ENCODE data around the gene RASSF5.

Gene RASSF5

DNA sequence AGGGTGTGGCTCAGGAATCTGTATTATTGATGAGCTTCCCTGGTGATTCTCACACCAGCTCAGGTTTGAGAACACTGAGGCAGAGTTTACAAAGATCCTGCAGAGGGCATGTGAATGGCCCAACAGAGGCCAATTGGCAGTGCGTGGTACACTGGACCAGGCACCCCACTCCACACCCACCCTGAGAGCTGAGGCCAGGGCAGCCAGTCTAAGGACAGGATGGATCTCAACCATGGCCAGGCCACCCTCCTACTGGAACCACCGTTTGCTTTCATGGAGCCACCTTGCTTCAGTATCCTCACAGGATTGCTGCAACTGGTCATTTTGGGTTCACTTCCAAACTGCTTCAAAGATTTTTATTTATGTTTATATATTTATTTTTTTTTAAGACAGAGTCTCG is 7.3 kb upstream of the RASSF5 start:
- DNase-seq = no peak

DNA sequence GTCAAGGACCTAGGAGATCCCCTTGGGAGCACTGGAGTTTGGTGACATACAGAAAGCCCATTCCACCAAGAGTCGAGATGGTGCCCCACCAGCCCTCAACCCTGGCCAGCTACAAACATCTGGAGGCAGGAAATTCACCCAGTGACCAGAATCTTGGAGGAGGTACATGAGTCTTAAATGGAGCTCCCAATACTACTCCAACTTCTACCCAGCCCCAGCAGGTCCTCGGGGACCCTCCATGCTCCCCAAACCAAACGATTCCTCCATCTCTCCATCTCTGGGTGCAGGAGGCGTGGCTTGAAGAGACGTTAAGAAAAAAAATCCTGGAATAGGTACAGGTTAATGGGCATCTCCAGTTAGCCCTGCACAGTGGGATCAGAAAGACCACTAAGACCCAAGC is 5.5 kb upstream of the RASSF5 start:
- no peak for DNase-seq

DNA sequence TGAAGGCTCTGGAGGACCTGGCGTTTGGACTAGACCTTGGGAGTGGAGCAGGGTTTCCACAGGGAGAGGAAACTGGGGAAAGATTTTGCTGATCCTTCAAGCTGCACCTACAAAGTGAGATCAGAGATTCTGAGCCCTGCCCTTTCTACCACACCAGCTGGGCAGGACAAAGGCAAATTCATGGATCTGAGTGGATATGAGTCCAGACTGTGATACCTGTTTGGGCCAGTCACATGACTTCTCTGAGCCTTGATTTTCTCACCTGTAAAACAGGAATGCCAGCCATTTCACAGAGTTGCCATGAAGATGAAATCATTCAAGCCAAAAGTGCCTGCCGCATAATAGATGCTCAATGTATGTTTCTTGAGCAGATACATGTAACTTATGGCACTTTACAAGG is 4.9 kb upstream of the RASSF5 start:
- no peak for DNase-seq

DNA sequence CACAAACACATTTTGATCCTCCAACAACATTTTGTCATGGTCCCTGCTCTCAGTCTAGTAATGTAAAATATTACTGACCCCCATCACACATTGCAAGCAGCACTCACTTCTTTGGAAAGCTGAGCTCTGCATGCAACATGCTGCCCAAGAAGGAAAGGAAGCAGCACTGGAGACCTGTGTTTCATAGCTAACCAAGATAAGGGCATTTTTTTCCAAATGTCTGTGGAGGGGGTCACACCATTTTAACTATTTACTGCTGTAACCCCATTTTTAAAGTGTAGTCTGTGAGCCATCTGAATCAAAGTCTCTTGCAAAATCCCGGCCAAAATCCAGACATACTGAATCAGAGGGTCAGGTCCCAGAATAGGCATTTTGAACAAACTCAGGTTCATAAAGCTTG is 4.5 kb upstream of the RASSF5 start:
- DNase-seq = no peak

DNA sequence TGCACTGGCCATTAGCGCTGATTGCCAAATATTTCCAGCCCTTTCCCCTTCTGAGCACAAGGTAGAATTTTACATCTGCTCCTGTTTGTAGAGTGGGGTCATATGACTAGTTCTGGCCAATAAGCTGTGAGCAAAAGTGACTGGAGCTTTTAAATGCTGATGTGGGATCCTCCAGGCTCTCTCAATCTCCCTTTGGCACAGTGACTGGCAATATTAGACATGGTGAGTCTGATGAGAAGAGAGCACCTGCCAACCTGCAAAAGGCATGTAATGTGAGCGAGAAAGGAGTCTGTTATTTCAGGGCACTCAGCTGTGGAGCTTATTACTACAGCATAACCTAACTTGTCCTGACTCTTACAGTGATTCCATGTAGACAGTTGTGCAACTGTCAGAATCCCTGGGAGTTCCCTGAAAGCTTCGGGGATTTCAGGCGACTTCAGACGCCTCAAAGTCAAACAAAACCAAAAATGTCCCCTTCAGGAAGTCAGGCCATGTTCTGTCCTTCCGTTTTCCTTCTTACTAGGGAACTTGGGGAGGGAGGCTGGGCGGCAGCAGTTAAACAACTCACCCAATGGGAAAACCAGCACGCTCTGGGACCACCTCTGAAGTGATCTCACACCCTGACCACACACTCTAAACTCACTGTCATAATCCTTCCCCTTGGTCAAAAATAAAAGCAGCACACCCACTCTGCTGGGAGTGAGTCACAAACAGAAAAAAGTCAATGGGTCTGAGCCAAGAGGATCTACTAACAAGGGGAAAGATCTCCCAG is 3.6 kb upstream of the RASSF5 start:
- DNase-seq = no peak

DNA sequence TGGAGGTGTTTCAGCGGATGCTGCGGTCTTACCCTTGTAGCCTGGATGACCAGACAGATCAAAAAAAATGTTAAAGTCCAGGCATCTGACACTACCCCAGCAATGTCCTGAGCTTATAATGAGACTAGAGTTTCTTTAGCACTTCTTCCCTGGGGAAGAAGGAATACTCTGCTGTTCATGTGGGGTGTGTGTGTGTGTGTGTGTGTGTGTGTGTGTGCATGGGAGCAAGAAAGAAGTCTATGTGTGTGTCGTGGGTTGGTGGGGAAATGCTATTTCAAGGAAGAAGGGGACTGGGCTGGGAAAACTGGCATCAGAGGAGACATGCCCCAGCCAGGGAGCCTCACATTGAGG is 3.0 kb upstream of the RASSF5 start:
- DNase-seq = no peak

DNA sequence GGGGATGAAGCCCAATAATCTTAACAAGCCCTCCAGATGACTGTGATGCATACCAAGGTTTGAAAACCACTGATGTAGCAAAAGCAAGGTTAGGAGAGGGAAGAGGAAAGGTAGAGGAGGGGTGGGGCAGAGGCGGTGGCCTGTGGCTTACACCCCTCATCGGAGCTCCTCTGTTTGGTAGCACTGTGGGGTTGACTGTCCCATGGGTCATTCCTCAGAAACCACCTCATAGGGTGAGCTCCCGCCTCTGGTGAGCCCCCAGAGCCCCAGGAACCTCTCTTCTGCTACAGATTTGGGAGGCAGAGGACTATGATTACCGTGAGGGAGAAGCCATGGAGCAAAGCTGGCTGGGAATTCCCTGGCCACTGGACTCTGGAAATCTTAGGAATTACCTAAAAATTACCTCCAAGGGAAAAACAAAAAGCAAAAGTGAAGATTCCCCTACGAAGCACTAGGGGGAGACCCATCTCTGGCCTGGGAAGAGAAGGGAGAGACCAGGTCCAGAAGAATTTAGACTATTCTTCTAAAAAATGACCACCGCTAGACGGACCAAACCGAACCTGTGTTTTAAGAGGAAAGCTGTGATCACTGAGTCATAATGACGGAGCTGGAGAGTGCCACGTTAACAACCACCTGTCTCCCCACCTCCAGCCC is 1.5 kb upstream of the RASSF5 start:
- DNase-seq = no peak

DNA sequence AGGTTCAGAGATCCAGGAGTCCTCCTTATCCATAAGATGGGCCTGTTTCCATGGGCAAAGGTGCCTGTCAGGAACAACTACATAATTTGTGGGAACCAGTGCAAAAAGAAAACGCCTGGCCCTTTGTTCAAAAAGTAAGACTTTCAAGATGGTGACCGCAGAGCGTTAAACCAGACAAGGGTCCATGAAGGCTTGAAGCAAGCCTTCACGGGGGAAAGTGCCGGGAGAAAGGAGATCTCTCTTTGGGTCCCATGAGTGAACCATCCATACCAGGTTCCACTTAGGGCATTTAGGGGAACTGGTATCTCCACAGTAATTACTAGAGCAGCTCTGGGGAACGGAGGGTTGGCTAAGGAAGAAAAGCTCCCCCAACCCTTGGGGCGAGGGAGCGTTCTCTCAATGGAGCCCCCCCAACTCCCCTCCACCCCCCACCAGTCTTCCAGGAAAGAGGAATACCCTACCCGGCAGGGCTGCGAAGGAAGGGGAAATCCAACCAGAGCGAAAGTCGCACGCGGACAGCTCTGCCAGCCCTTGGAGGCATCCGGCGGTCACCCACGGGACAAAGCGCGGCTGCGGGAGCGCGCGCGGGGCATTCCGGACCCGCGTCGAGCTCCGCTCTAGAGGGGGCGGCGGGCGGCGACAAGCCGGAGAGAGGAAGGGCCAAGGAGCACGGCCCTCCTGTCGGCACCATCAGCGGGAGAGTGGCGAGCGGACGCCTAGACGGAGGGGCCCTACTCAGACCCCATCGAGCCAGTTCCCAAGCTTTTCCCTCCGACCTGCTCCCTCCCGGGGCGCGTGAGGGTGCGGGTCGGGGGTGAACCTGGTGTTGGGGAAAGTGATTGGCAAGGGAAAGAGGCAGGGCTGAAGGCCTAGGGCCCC is 687 bp upstream of the RASSF5 start:
- no peak for DNase-seq

DNA sequence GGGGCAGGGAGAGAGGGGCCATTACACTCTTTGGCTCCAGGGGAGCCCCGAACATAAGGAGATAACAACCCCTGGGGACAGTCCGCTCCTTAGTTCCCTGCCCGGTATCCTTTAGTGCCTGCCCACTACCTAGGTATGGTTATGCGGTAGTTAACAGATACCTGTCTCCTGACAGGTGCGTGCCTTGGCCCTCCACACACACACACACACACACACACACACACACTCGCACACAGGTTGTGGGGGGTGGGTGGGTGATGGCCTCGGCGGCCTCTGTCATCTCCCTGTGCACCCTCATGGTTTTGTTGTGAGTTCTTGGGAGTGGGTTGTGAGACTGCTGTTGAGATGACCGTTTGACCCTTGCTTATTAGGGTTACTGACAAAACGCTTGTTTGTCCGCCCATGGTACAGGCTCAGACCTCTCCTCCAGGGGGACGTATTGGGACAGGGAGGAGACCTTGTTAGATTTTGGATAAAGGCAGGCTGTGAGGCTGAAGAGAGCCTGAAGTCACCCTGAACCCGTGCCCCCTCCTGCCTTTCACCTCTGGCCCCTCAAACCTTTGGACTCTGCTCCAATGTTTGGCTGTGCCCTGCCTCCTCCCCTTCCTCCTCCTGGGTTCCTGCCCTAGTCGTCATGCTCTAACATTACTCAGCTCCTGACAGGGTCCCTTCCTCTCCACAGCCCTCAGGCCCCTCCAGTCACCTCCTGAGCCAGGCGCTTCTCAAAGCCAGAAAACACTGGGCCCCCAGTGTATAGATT is 979 bp downstream of the RASSF5 start:
- DNase-seq = no peak

DNA sequence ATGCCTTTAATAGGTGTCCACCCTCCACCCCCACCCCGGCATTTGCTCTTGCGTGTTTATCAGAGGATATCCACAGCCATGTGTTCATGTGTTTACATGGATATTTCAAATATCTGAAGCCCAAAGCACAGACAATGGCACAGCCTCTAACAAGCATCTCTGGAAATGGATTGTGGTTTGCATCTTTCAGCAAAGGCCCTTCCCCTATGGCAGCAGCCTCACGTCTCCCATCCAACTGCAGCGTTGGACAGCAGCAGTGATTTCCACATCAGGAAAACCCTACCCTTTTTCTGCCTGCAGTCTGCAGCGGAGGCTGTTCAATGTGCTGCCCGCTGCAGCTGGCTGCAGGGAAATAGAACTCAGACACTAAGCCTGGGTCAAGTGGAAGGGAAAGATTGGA is 1.6 kb downstream of the RASSF5 start:
- DNase-seq = no peak

DNA sequence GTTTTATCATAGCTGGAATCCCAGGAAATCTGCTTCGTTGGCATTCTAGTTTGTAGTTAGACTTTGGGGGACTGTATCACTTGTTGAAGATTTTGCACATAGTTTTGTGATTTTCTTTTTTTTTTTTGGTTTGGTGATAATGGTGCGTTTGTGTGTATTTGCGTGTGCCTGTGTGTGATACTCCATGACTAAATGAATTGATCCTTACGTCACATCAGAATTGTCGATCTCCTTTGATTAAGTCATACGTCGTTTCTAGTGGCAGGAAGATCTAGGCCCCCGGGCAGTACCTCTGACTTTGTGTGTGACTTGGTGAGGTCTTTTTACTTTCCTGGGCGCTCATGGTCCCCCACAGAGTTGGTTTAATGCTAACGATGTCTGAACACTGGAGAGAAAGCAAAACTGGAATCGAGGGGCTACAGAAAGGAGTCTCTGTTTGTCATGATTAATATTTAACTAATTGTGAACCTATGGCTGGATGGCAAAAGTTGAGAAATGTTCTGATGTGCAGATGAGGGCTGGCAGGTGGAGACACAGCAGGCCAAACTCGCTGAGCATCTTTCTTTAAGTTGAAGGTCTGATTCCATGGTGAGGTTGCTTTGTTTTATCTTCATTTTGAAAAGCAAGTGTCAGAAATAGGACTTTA is 2.4 kb downstream of the RASSF5 start:
- no peak for DNase-seq

DNA sequence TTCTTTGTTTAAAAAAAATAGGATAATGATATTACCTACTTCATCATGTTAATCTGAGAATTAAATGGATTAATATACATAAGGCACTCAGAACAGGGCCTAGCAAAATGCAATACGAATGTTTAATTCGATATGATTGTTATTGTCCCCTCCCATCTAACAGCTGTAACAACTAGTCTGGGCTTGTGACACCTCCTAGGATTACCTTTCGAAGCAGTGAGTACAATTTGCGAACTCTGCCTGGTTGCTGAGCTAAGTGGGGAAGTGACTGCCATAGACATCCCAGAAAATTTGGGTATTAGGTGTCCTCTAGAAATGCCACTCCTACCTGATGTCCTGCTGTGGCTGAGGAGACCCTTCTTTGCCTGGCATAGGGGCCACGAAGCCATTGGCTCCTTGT is 3.0 kb downstream of the RASSF5 start:
- DNase-seq = no peak

DNA sequence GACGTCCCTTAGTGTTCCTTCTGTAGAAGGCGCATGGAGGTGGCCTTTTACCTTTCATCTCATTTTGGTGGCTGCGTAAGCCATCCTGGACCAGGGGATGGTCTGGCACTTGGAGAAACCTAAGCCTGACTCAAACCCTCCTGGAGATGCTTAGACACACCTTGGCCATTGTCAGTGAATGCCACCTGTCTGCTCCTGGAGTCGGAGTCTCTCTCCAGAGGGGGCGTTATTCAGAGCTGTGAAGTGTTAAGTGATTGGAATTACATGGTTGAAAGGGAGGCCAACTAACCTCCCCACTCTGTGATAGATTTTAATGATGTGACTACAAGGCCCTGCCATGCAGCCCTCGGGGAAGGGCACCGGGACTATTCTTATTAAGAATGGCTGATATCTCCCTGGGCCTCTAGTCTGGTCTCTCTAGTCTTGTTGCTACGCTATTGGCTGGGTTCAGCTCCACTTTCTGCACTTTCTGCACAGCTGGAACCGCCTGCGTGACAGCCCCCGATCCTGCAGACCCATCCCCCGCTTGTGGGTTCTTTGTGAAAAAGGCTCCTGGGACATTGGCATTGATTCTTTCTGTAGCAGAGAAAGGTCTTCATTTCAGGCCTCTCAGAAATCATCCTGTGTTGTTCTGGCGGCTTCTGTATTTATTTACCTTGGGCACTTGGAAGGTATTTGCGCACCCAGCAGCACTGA is 4.2 kb downstream of the RASSF5 start:
- no peak for DNase-seq

DNA sequence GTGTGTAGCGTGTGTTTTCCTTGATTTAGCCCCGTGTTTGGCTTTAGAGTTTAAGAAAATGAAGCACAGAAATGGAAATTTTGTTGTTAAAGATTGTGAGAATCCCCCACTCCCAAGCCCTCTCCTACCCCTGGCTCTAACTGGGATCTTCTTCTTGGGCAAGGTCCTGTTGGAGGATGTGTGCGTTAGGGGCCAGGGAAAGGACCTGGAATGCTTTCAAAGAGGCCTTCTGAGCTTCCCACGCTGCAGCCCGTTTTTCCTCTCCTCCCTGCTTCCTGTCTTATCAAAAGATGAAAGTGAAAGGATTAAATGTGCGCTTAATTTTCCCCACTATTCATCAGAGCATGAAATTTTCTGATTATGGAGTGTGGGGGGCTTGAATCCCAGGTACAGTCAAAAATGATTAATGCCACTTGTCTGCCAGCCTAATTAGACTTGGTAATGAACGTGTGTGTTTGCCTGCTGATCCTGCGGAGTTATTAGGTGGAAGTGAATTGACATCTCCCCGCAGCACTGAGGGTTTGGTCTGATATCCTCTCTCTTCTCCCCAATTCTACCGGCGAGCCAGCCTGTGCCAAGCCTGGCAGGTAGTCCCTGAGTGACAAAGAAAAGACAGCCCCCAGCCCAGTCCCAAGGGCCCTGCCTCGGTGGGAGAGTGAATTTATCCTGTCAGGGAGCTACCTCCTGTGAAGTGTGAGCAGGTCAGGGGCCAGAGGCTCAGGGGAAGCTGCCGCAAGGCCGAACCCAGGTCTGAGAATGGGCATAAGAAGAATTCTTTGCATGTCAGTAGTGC is 4.9 kb downstream of the RASSF5 start:
- no peak for DNase-seq

DNA sequence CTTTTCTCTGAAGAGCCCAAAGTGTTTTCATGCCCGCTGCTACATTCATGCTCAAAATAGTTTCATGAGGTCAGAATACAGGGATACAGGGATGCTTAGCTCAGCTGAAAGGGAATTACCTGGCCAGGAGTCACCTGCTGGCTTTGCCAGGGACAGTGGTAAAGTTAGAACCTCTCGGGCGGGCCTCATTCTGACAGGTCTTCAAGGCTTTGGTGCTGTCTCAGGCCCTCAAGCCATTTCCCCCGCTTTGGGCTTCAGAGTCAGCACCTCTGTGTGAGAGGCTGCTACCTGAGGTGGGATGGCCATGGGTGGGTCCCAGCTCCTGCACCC is 5.5 kb downstream of the RASSF5 start:
- no peak for DNase-seq

DNA sequence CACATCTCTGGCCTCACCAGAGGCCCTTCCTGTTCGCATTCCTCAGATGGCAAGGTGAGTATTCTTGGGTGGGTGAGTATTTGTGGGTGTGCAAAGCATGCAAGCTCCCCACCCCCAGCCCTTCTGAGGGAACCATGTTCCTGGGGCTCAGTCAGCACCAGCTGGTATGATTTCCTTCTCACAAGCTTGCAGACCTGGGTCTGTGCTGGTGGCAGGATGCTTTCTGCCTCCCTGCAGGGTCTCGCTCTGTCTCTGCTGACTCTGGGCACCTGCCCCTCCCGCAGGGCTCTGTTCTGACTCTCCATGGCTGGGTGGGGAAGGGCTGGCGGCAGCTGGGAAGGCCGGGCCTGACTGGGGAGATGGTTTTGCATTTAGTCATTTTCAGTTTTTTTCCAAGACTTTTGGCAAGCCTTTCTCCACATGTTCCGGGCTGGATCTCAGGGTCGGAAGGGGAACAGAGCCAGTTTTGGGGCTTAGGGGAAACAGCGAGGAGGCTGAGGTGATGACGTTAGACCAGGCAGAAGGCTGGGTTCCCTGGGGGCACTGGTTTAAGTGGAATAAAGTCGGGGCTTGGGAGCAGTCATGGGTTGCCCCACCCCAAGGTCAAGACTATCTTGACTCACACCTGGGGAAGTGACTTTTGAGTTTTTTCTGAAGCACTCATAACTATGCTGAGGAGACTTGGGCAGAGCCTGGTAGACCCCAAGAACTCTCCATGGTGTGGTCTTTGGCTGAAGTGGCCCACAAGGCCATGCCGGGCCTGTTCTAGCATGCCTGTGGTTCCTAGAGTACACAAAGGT is 6.2 kb downstream of the RASSF5 start:
- no peak for DNase-seq

DNA sequence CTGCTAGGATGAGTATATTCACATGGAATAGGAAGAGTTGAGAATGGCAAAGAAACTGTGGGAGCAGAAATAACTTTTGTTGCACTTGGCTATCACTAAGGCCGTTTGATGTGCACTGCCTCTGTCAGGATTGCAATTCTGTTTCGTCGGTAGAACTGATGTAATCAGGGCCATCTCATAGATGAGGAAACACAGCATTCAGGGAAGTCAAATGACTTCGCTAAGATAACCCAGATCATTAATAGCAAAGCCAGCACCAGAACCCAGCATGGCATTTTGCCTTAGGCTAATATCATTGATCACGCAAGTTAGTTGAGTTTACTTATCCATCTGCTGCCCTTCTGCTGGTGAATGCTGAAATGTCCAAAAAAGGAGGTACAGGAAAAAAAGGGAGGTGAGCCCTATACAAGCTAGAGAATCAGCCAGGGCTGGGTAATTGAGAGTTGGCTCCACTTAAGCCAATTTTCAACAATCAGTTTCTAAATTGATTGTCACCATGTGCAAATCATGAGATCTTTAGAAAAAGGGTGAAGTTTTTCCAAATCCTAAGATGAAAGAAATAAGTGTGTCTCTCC is 7.6 kb downstream of the RASSF5 start:
- DNase-seq = no peak

DNA sequence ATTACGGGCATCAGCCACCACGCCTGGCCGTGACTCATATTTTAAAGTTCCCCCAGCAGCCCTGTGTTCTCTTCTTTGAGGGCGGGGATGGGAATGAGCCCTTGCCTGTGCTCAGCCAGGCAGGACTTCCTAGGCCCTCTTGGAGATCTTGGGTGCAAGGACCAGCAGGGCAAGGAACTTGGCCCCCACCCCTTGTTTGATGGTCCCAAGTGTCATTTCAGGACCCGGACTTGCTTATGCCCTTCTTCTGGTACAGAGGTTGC is 9.3 kb downstream of the RASSF5 start:
- DNase-seq = no peak

DNA sequence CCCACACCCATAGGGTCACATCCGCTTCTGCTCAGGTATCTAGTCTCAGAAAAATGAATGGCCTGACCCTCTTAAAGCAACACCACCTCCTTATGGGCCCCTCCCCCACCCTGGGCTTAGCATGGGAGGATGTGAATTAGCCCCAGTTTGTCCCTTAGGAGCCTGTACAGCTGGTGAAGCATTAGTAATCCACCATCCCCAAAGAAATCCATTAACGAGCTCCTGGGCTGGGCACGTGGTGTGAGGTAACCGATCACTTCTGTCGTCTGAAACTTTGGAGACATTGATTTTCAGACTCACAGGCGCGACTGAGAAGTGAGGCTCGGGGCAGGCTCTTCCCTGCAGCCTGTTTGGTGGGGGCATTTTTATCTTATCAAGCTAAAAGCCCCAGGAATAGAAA is 10.5 kb downstream of the RASSF5 start:
- no peak for DNase-seq

DNA sequence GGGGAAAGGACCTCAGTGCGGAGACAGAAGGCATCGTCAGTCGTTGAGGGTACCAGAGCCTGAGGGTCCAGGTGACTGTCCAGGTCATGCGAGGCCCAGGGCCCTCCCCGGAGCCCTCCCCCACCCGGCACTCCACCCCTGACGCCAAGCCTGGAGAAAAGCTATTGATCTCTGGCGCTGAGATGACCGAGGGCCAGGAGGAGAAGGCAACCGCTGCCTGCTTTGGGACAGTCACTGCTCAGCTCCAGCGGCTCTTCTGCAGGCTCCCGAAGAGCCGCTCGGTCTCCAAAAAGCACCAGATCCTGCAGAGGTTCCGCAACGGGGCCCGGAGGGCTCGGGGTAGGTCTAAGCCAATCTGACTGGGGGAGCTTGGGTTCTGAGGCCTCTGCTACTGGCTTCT is 10.9 kb downstream of the RASSF5 start:
- DNase-seq = no peak
